ENCODE data around the gene GTF2A1L. TPM values are rescaled to one million over a fixed set of nuclear protein-coding genes. Genes with fewer than 3 reads are reported as not detected.

GTF2A1L gene
- total and polyA plus RNA-seq, 10 of the 15 experiments (the other 5 are each of a cell fraction or from before 2014, with no cell fraction given) = not detected

- TF ChIP-seq KLF5 (IDR thresholded peaks at IDR 0.05; ENCODE audit: partially characterized antibody) (no peak), ZZZ3 (IDR thresholded peaks at IDR 0.05; ENCODE audit: control insufficient read depth, insufficient read length, low read depth) (no peak), CBX3 (IDR thresholded peaks at IDR 0.05; ENCODE audit: borderline replicate concordance, low read depth) (no peak)
Measured at GRCh38 chr2:48635786-48636185, 18.1 kb downstream of the GTF2A1L start (continued).

- ChIA-PET CTCF (no interaction called here), RAD21 (ENCODE audit: unreplicated experiment) (no interaction called here), POLR2A (no interaction called here), SMC1A (ENCODE audit: uncharacterized antibody, unreplicated experiment) (interaction anchor here (0.9 to 1.1 kb wide), 2 partner anchors 10 to 12 kb away, joined by 3 to 5 read pairs; no protein-coding TSS in a partner anchor)
- no peak for DNase-seq (ENCODE audit: low read depth, low spot score)
- H3K27me3 ChIP-seq (replicated peaks in 1 of 2; ENCODE audit: control insufficient read depth in 2 of 2, insufficient read depth in 2 of 2, low read length in 1 of 2) = no peaks in the 10 kb centered on the region; a peak in 1 of 4 replicates
- WGBS (ENCODE audit: insufficient coverage, insufficient replicate concordance, low lambda C conversion rate, missing lambda C conversion rate) = 0% methylated on average over 1 of the region's 1 CpG
- H3K9ac ChIP-seq (ENCODE audit: control insufficient read depth, insufficient read depth, low read length) = no peak overlapping the region
- H3K27ac ChIP-seq (ENCODE audit: control insufficient read depth, insufficient read depth) = no peak overlapping the region
- in situ Hi-C loops (cut with MboI) = no loop called here
- no TSS peak for BruUV-seq (replicated peaks)
- H3K4me1 ChIP-seq (ENCODE audit: control insufficient read depth, insufficient read depth, low read length) = no peaks in the 10 kb centered on the region
- FAIRE-seq = no peak
- no peak overlapping the region for H2AFZ ChIP-seq (ENCODE audit: control insufficient read depth, low read depth, low read length)
- H3K4me2 ChIP-seq (ENCODE audit: control insufficient read depth, insufficient read depth) = no peak overlapping the region
- no peak overlapping the region for H3K4me3 ChIP-seq
- intact Hi-C loops (cut with micrococcal nuclease; ENCODE audit: unreplicated experiment) = no loop called here
- no peaks in the 10 kb centered on the region for H3K9me3 ChIP-seq (replicated peaks; ENCODE audit: control insufficient read depth, insufficient read depth, low read length)
- no peaks in the 10 kb centered on the region for H3K79me2 ChIP-seq (ENCODE audit: control insufficient read depth, insufficient read depth, low read length)
- H3K36me3 ChIP-seq (ENCODE audit: control insufficient read depth in 2 of 2, insufficient read depth in 2 of 2, low read length in 1 of 2) = no peaks in the 10 kb centered on the region
- ATAC-seq = no peak
- no peaks in the 10 kb centered on the region for H4K20me1 ChIP-seq (ENCODE audit: control insufficient read depth, insufficient read depth)
- TF ChIP-seq SP1 (IDR thresholded peaks at IDR 0.05; ENCODE audit: low read depth, low read length) = no peak
- TF ChIP-seq PRDM15 (CRISPR knock-in tag; IDR thresholded peaks at IDR 0.05) = no peak
- TF ChIP-seq CBFB (IDR thresholded peaks at IDR 0.05; ENCODE audit: low read depth) = no peak
- no peak for TF ChIP-seq E2F8 (IDR thresholded peaks at IDR 0.05; ENCODE audit: low read depth, partially characterized antibody)
- no peak for TF ChIP-seq CBX3 (IDR thresholded peaks at IDR 0.05; ENCODE audit: borderline replicate concordance, low read depth)
- no peak for TF ChIP-seq IKZF1 (conservative IDR thresholded peaks at IDR 0.05)
- TF ChIP-seq ZNF687 (IDR thresholded peaks at IDR 0.05) = no peak
- no peak for TF ChIP-seq YBX1 (IDR thresholded peaks at IDR 0.05)
- TF ChIP-seq ATF7 (IDR thresholded peaks at IDR 0.05; ENCODE audit: low read depth) = no peak
- TF ChIP-seq JUNB (IDR thresholded peaks at IDR 0.05) = no peak
- no peak for TF ChIP-seq SREBF2 (IDR thresholded peaks at IDR 0.05; ENCODE audit: low read length)
Measured at GRCh38 chr2:48638261-48638660, 20.6 kb downstream of the GTF2A1L start.
